ENCODE measurements around the gene CACNB2. TPM values are rescaled to one million over a fixed set of nuclear protein-coding genes. Genes with fewer than 3 reads are reported as not detected.

The CACNB2 gene
- total RNA-seq, 2 donors from 2014 or later: 23.7 to 34.3 TPM

- ATAC-seq: peak; percentile 18 to 41
- intact Hi-C loops (cut with DNase I): loop anchor here in 1 of 2 donors (10.0 kb wide), 1 partner anchor 124 kb away; no protein-coding TSS in a partner anchor
Observed at GRCh38 chr10:18341055-18341454, 200.8 kb downstream of the CACNB2 start.

DNA sequence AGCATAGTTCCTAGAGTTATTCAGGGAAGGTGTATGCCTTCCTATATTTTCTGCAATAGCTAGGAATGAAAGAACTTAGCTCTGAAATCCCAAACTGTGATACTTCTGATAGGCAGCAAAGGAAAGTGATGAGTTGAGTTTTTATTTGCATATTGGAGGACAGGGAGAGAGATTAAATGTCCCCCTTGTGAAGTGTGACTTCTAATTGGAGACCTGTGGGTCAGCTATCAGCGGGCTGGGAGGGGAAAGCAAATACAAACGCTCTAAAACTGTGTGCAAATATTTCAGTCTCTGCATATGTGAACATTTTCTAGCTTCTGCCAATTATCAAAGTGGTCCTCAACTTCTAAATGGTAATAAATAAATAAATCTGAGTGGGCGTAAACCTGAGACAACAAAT lies 203.3 kb downstream of the CACNB2 start:
- intact Hi-C loops (cut with DNase I): loop anchor here in 1 of 2 donors (10.0 kb wide), 1 partner anchor 121 kb away; no protein-coding TSS in a partner anchor
- peak; percentile 22 to 49 for ATAC-seq
- DNase-seq: no peak

More at GRCh38 chr10:18341055-18341454, 200.8 kb downstream of the CACNB2 start:
- no peak for DNase-seq

DNA sequence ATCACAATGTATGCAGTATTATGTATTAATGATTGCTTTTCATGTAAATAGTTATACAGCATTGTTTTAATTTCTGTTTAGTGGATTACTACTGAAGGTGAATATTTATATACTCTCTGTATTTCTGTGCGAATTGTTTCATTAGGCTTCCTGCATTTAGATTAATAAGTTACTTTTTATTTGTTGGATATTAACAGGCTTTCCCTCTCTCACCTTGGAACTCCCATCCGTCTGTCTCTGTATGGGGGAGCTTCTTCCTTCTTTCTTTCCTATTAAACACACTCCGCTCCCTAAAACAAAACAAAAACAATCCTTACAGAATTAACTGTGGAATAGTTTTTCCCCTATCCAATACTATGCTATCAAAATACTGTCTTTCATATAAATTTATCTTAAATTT lies 205.1 kb downstream of the CACNB2 start:
- ATAC-seq: no peak
- intact Hi-C loops (cut with DNase I): loop anchor here in 1 of 2 donors (10.0 kb wide), 1 partner anchor 119 kb away; no protein-coding TSS in a partner anchor
- DNase-seq: no peak

DNA sequence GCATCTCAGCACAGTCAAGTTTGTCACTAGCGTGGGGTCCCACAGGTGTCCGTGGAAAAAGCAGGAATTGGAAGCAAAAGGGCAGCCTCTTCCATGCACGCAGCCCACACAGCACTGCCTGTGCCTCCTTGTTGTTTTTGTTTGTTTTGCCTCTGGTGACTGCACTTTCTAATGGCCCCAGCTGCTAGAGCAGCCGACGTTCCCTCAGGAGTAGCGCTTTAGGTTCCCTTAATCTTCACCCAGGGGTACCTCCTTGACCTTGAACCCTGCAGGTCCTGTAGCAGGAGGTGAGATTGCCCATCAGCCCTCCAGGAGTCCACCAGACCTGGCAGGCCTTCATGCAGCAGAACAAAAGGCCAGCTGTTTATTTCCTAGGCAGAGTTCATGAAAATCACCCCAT lies 210.1 kb downstream of the CACNB2 start:
- ATAC-seq (no peak), DNase-seq (no peak)
- intact Hi-C loops (cut with DNase I): no loop called here

- DNase-seq: no peak
- intact Hi-C loops (cut with DNase I): no loop called here
- ATAC-seq: no peak
Observed at GRCh38 chr10:18351421-18351820, 211.2 kb downstream of the CACNB2 start.

GRCh38 chr10:18352175-18352574 lies 212.0 kb downstream of the CACNB2 start:
- ATAC-seq (peak; percentile 27 to 53), DNase-seq (no peak)
- intact Hi-C loops (cut with DNase I): no loop called here

DNA sequence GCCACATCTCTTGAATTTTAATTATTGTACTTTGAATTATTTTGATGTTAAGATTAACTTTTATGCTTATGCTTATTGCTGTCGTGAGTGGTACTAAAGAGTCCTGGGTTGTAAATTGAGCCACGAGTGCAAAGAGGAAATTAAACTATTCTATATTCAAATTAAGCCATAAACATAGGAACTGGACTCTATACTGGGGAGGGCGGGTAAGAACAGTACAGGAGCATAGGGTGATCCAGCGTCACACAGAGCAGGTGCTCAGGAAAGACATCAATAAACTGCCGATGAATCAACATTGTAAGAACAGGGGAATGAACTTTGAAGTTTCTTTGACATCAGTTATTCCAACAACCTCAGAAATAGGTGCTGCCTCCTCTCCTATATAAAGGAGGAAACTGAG lies 219.6 kb downstream of the CACNB2 start:
- intact Hi-C loops (cut with DNase I): no loop called here
- ATAC-seq (no peak), DNase-seq (no peak)

- intact Hi-C loops (cut with DNase I): no loop called here
- no peak for DNase-seq
- no peak for ATAC-seq
Observed at GRCh38 chr10:18362892-18363291, 222.7 kb downstream of the CACNB2 start.

GRCh38 chr10:18364987-18365775 lies 225.0 kb downstream of the CACNB2 start:
- no peak for DNase-seq
- intact Hi-C loops (cut with DNase I): no loop called here
- ATAC-seq: no peak

DNA sequence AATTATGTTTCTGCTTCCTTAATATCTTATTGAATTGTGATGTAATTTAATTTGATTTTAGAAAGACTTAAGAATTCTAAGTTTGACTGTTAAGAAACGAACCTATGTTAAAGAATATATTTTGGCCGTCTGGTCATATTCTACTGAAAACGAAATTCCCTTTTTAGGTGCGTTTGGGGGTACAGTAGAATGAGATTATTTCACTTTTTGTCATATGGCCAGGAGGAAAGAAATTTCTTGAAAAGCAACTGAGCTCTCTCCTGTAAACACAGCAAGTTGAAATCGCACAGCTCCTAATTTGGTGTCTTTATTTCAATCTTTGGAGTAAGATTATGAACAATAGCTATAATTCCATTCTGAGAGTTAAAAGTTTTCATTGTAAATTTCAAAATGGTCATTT lies 227.6 kb downstream of the CACNB2 start:
- DNase-seq (no peak), ATAC-seq (no peak)
- intact Hi-C loops (cut with DNase I): no loop called here

- intact Hi-C loops (cut with DNase I): no loop called here
- ATAC-seq (no peak), DNase-seq (no peak)
Observed at GRCh38 chr10:18368273-18368672, 228.0 kb downstream of the CACNB2 start.

- intact Hi-C loops (cut with DNase I): no loop called here
- ATAC-seq: no peak
- no peak for DNase-seq
Observed at GRCh38 chr10:18368682-18369081, 228.5 kb downstream of the CACNB2 start.

GRCh38 chr10:18369859-18370473 lies 229.7 kb downstream of the CACNB2 start:
- intact Hi-C loops (cut with DNase I): no loop called here
- DNase-seq (no peak), ATAC-seq (no peak)

GRCh38 chr10:18376650-18377049 lies 236.4 kb downstream of the CACNB2 start:
- no peak for ATAC-seq
- intact Hi-C loops (cut with DNase I): no loop called here
- DNase-seq: no peak

DNA sequence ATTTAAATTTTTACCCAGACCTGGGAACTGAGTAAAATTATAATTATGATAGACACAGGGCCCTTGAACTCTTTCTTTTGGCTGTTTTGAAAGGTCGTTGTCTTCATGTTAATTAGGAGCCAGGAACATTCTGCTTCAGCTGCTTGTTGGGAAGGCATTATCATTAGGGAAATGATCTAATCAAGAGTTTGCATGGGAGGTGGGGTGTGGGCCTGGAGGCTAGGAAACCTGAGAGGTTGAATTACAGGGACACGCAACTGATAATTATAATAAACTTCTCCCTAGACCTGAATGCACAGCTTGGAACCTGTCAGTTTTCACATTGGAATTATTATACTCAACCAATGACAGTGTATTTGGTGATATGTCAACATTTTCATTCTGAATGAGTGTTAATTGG lies 237.7 kb downstream of the CACNB2 start:
- no peak for ATAC-seq
- DNase-seq: no peak
- intact Hi-C loops (cut with DNase I): no loop called here

GRCh38 chr10:18378766-18379165 lies 238.5 kb downstream of the CACNB2 start:
- no peak for ATAC-seq

GRCh38 chr10:18381679-18382078 lies 241.5 kb downstream of the CACNB2 start:
- ATAC-seq (no peak), DNase-seq (no peak)
- intact Hi-C loops (cut with DNase I): no loop called here

More at GRCh38 chr10:18378766-18379165, 238.5 kb downstream of the CACNB2 start:
- peak; percentile 25 for DNase-seq
- intact Hi-C loops (cut with DNase I): no loop called here

DNA sequence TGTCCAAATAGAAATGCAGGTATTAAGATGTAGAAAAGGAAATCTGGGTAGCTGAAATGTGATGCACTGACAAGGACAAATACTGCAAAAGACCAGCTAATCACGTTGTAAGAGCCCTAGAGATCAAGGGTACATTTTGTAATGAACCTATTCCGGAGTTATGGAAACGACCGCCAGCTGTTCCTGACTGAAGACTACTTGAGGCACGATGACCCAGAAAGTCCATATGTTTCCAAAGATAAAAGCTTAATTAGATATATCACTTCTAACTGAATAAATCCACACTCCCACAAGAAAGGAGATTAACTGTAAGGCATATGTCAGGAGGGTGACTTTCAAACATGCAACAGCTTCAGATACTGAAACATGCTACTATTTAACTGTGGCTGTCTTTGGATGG lies 257.7 kb downstream of the CACNB2 start:
- ATAC-seq (no peak), DNase-seq (no peak)
- intact Hi-C loops (cut with DNase I): no loop called here

DNA sequence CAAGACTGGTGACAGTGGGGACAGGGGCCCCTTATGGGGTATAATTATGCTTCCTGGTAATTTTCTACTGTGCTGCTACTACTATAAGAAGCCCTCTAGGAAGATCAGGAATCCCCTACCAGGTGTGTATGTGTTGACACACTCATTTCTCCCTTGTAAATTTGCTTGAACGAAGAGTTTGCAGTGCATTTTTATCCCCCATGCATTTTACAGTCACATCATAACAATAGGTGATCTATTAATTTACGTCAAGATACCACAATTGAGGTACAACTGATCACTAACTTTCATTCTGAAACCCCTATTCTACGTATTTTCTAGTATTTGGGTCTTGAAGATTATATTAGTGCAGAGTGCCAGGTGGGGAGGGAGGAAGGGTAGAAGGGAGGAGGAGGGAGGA lies 258.9 kb downstream of the CACNB2 start:
- no peak for ATAC-seq
- intact Hi-C loops (cut with DNase I): no loop called here

DNA sequence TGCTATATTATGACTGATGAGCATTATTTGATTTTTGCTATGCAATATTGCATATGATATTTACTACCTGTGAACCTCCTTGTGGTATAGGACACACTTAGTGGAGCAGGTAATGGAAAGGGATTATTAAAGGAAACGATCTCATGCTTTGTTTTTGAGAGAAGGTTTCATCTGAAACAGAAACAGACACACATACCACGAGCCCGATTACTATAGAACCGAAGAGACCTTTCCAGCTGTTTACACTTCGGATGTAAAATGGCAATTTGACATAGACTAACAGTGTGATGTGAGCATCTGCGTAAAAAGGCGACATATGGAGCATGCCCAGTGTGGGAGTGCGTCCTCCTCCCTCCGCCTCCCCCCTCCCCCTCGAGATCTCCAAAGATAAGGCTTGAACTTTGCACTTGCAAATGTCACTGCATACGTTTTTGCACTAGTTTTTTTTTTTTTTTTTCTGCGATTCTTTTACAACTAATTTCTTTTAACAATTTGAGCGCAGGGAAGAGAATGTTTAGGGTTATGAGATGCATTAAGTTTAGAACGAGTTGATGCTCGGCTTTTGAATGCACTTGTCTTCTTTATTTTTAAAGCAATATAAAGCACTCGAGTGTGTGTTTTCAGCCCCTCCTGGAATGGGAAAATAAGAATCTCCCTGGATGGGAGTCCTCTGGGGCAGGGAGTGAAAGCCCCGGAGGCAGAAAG lies 260.1 kb downstream of the CACNB2 start:
- ATAC-seq (no peak), DNase-seq (no peak)
- intact Hi-C loops (cut with DNase I): no loop called here

More for the DNA sequence above, 258.9 kb downstream of the CACNB2 start:
- DNase-seq: no peak
